DND-41 (cell line): ENCODE measurements around the gene C11orf24.
A peak's percentile ranks its signal among the peaks of the same experiment; 100 is the strongest.
"Not testable (repeated sequence)": the region's sequence is repeated elsewhere in the genome, so short reads cannot be mapped to it uniquely, and the experiment has no call there.

Source experiments
- ATAC-seq: fragments of 200-7000 bp; cut with Tn5 transposase; 3 replicates; pipeline ENCODE4 v1.9.1; 2021; ENCODE audit warnings: low read depth; ENCODE audit not compliant: insufficient read depth
- DNase-seq: peaks from one replicate; pipeline ENCODE4 v3.0.0-alpha.2; 2020
- H2AFZ ChIP-seq: 2 replicates; pipeline ENCODE4 v1.6.0; 2012; ENCODE audit warnings: low read depth, low read length
- H3K27ac ChIP-seq: 2 replicates; pipeline ENCODE4 v1.5.1; 2012; ENCODE audit warnings: low read length, inconsistent platforms
- H3K27me3 ChIP-seq: fragments of 200-600 bp; sonication (generic); 2 replicates; pipeline ENCODE4 v1.6.0; 2012; ENCODE audit warnings: low read length, mild to moderate bottlenecking, inconsistent platforms; ENCODE audit not compliant: insufficient read depth, poor library complexity
- H3K36me3 ChIP-seq: 2 replicates; pipeline ENCODE4 v1.5.1; 2012; ENCODE audit warnings: low read length, inconsistent platforms; ENCODE audit not compliant: insufficient read depth
- H3K4me1 ChIP-seq: 2 replicates; pipeline ENCODE4 v1.5.1; 2012; ENCODE audit warnings: mild to moderate bottlenecking, low read length; ENCODE audit not compliant: insufficient read depth
- H3K4me2 ChIP-seq: 2 replicates; pipeline ENCODE4 v1.6.0; 2012; ENCODE audit warnings: mild to moderate bottlenecking, moderate library complexity, low read length, inconsistent platforms; ENCODE audit not compliant: insufficient read depth
- H3K4me3 ChIP-seq, 2 experiments: fragments of 200-600 bp in 1 of 2; shearing (Covaris generic) in 1 of 2; 2 replicates each; pipeline ENCODE4 v1.5.1; 2012 to 2016; ENCODE audit warnings: inconsistent platforms in 2 of 2, low read length in 2 of 2, mild to moderate bottlenecking in 2 of 2, low read depth in 1 of 2, moderate library complexity in 1 of 2
- H3K79me2 ChIP-seq: 2 replicates; pipeline ENCODE4 v1.6.0; 2012; ENCODE audit warnings: low read length, inconsistent platforms; ENCODE audit not compliant: insufficient read depth
- H3K9ac ChIP-seq: 2 replicates; pipeline ENCODE4 v1.6.0; 2012; ENCODE audit warnings: low read depth, mild to moderate bottlenecking, inconsistent platforms, low read length, moderate library complexity
- H3K9me3 ChIP-seq: 2 replicates; pipeline ENCODE4 v1.5.1; 2012; ENCODE audit warnings: low read length, moderate library complexity, mild to moderate bottlenecking, inconsistent platforms; ENCODE audit not compliant: insufficient read depth, severe bottlenecking
- H4K20me1 ChIP-seq: 2 replicates; pipeline ENCODE4 v1.6.0; 2012; ENCODE audit warnings: low read length; ENCODE audit not compliant: insufficient read depth
- CTCF ChIP-seq: IDR thresholded peaks from 2 replicates; pipeline ENCODE4 v1.5.1; 2012; ENCODE audit warnings: borderline replicate concordance, low read length, moderate library complexity, mild to moderate bottlenecking; ENCODE audit not compliant: poor library complexity, severe bottlenecking; ENCODE audit errors: extremely low read depth
- EZH2 ChIP-seq: IDR thresholded peaks from 3 replicates; pipeline ENCODE4 v1.6.1; 2012; ENCODE audit warnings: borderline replicate concordance, low read depth, mild to moderate bottlenecking, moderate library complexity, low read length, inconsistent platforms; ENCODE audit not compliant: severe bottlenecking

The C11orf24 gene

GRCh38 chr11:68303083-68303482 is 31.3 kb upstream of the C11orf24 start:
- Histone ChIP-seq H3K9ac (no peak overlapping the region), H3K4me1 (no peaks in the 10 kb centered on the region), H2AFZ (no peak overlapping the region), H3K36me3 (no peaks in the 10 kb centered on the region), H3K79me2 (no peaks in the 10 kb centered on the region), H3K9me3 (peaks cover 4% of the 10 kb centered on the region), H3K4me3 (no peak overlapping the region), H4K20me1 (peaks cover 4% of the 10 kb centered on the region; the same call in 1 of the 2 replicates), H3K27ac (no peak overlapping the region), H3K27me3 (no peaks in the 10 kb centered on the region), H3K4me2 (no peak overlapping the region)
- no peak for ATAC-seq
- no peak for DNase-seq
- no peak for TF ChIP-seq EZH2
- TF ChIP-seq CTCF: no peak

- no peak overlapping the region for H3K4me3 ChIP-seq
- peaks cover 7% of the 10 kb centered on the region; the same call in 1 of the 2 replicates for H4K20me1 ChIP-seq
- no peak overlapping the region for H3K4me2 ChIP-seq
- no peak overlapping the region for H3K27ac ChIP-seq
- H3K4me1 ChIP-seq: peaks cover 3% of the 10 kb centered on the region
- no peaks in the 10 kb centered on the region for H3K79me2 ChIP-seq
- peaks cover 4% of the 10 kb centered on the region for H3K9me3 ChIP-seq
- no peaks in the 10 kb centered on the region for H3K27me3 ChIP-seq
- DNase-seq (peak; percentile 33), ATAC-seq (no peak)
- H2AFZ ChIP-seq: no peak overlapping the region
- H3K9ac ChIP-seq: no peak overlapping the region
- H3K36me3 ChIP-seq: no peaks in the 10 kb centered on the region
- no peak for TF ChIP-seq EZH2
These were observed 30.9 kb upstream of the C11orf24 start for GRCh38 chr11:68302670-68303069.

- no peak for TF ChIP-seq EZH2
- Histone ChIP-seq H3K36me3 (no peaks in the 10 kb centered on the region), H3K79me2 (no peaks in the 10 kb centered on the region), H3K27ac (no peak overlapping the region), H2AFZ (no peak overlapping the region), H3K4me2 (no peak overlapping the region), H3K9me3 (peaks cover 4% of the 10 kb centered on the region), H3K9ac (no peak overlapping the region), H3K4me3 (no peak overlapping the region), H4K20me1 (peaks cover 8% of the 10 kb centered on the region; the same call in 1 of the 2 replicates), H3K4me1 (peaks cover 7% of the 10 kb centered on the region), H3K27me3 (no peaks in the 10 kb centered on the region)
- DNase-seq: no peak
- no peak for ATAC-seq
These were observed 30.5 kb upstream of the C11orf24 start for GRCh38 chr11:68302256-68302655.

GRCh38 chr11:68300076-68300830 is 28.5 kb upstream of the C11orf24 start:
- Histone ChIP-seq H3K36me3 (no peaks in the 10 kb centered on the region), H3K4me1 (peaks cover 7% of the 10 kb centered on the region), H3K4me3 (no peak overlapping the region), H2AFZ (no peak overlapping the region), H3K9me3 (peaks cover 4% of the 10 kb centered on the region), H4K20me1 (peaks cover 8% of the 10 kb centered on the region; the same call in 1 of the 2 replicates), H3K27ac (no peak overlapping the region), H3K79me2 (no peaks in the 10 kb centered on the region), H3K4me2 (no peak overlapping the region), H3K27me3 (no peaks in the 10 kb centered on the region), H3K9ac (no peak overlapping the region)
- ATAC-seq: no peak
- no peak for DNase-seq
- TF ChIP-seq EZH2 (no peak), CTCF (no peak)

- not testable (repeated sequence) for H3K4me3 ChIP-seq, H3K9me3 ChIP-seq, H3K36me3 ChIP-seq, H2AFZ ChIP-seq, ATAC-seq, H3K4me2 ChIP-seq, H3K9ac ChIP-seq, DNase-seq, H3K27me3 ChIP-seq, H4K20me1 ChIP-seq, H3K4me1 ChIP-seq, H3K27ac ChIP-seq, H3K79me2 ChIP-seq
These were observed 27.7 kb upstream of the C11orf24 start for GRCh38 chr11:68299517-68299879.
